Measurements from ENCODE around the gene SURF4.

SURF4 gene

GRCh38 chr9:133352635-133353340 lies 23.1 kb downstream of the SURF4 start:
- no peak for DNase-seq (ENCODE audit: low read depth in 2 of 2)

GRCh38 chr9:133351908-133352634 lies 23.8 kb downstream of the SURF4 start:
- DNase-seq (ENCODE audit: low read depth in 2 of 2) = no peak

GRCh38 chr9:133351526-133351907 lies 24.3 kb downstream of the SURF4 start:
- no peak for DNase-seq (ENCODE audit: low read depth in 2 of 2)

GRCh38 chr9:133349965-133350616 lies 25.8 kb downstream of the SURF4 start:
- DNase-seq (ENCODE audit: low read depth in 2 of 2) = no peak

GRCh38 chr9:133348718-133349573 lies 26.9 kb downstream of the SURF4 start:
- no peak for DNase-seq (ENCODE audit: low read depth in 2 of 2)

- DNase-seq (ENCODE audit: low read depth in 2 of 2) = peak; percentile 78 to 90
Observed at GRCh38 chr9:133347985-133348717, 27.7 kb downstream of the SURF4 start, which contains the start of the genes MED22 and RPL7A. MED22 (minus strand) TSS chr9:133348131; CDS start chr9:133346662, 1,469 bp downstream. RPL7A (plus strand) TSS chr9:133348218; CDS start chr9:133348244, 26 bp downstream.

GRCh38 chr9:133347515-133347984 lies 28.3 kb downstream of the SURF4 start:
- DNase-seq (ENCODE audit: low read depth in 2 of 2) = no peak

GRCh38 chr9:133346021-133346785 lies 29.7 kb downstream of the SURF4 start:
- DNase-seq (ENCODE audit: low read depth in 2 of 2) = no peak

- DNase-seq (ENCODE audit: low read depth in 2 of 2) = no peak
Observed at GRCh38 chr9:133345596-133345995, 30.3 kb downstream of the SURF4 start.

GRCh38 chr9:133344979-133345378 lies 30.9 kb downstream of the SURF4 start:
- DNase-seq (ENCODE audit: low read depth in 2 of 2) = no peak

GRCh38 chr9:133344071-133344470 lies 31.8 kb downstream of the SURF4 start:
- DNase-seq (ENCODE audit: low read depth in 2 of 2) = no peak

GRCh38 chr9:133342570-133342969 lies 33.3 kb downstream of the SURF4 start:
- DNase-seq (ENCODE audit: low read depth in 2 of 2) = no peak

- DNase-seq (ENCODE audit: low read depth in 2 of 2) = no peak
Observed at GRCh38 chr9:133342069-133342406, 33.8 kb downstream of the SURF4 start.

GRCh38 chr9:133341369-133342068 lies 34.3 kb downstream of the SURF4 start:
- DNase-seq (ENCODE audit: low read depth in 2 of 2) = no peak

GRCh38 chr9:133340916-133341315 lies 34.9 kb downstream of the SURF4 start:
- no peak for DNase-seq (ENCODE audit: low read depth in 2 of 2)

- no peak for DNase-seq (ENCODE audit: low read depth in 2 of 2)
Observed at GRCh38 chr9:133340256-133340655, 35.6 kb downstream of the SURF4 start.

- DNase-seq (ENCODE audit: low read depth in 2 of 2) = no peak
Observed at GRCh38 chr9:133339641-133340040, 36.2 kb downstream of the SURF4 start.

- peak; percentile 84 to 90 for DNase-seq (ENCODE audit: low read depth in 2 of 2)
Observed at GRCh38 chr9:133335924-133336811, 39.7 kb downstream of the SURF4 start, which contains the start of gene SURF6. SURF6 (minus strand) TSS chr9:133336188; CDS start chr9:133336132, 56 bp downstream.
